Endothelial cell of umbilical vein (primary cell): ENCODE results near the gene RAD50. TPM values are rescaled to one million over a fixed set of nuclear protein-coding genes. Genes with fewer than 3 reads are reported as not detected.

Source experiments
- BruUV-seq: library from RNA; stranded (reverse); fragments of 400-500 nt; replicated peaks from 2 replicates; lab custom pipeline; 2021; lab: Mats Ljungman, UMichigan
- CTCF ChIA-PET: fragments of 300-600, 350-600 bp; sonication (Branson Sonifier 250); formaldehyde crosslinking; loops from one replicate; lab custom pipeline; 2021; ENCODE audit warnings: antibody characterized with exemption, inconsistent platforms; lab: Charles Lee
- POLR2A ChIA-PET: fragments of 300-600, 350-600 bp; sonication (Branson Sonifier 250); formaldehyde crosslinking; loops from one replicate; lab custom pipeline; 2021; ENCODE audit warnings: antibody characterized with exemption, inconsistent platforms; lab: Charles Lee
- DNase-seq: peaks from one replicate; pipeline ENCODE4 v3.0.0-alpha.2; 2011; ENCODE audit warnings: low read depth, low spot score
- FAIRE-seq: peaks from 2 replicates; lab custom pipeline; 2011; peaks lifted over from hg19 to GRCh38; lab: Jason Lieb, UNC
- H2AFZ ChIP-seq: 2 replicates; pipeline ENCODE4 v1.6.0; 2012; ENCODE audit warnings: low read depth, low read length, control low read depth, inconsistent platforms
- H3K27ac ChIP-seq: 2 replicates; pipeline ENCODE4 v1.5.1; 2011; ENCODE audit warnings: low read depth, mild to moderate bottlenecking, control low read depth, low read length, moderate library complexity; ENCODE audit not compliant: insufficient read depth
- H3K27me3 ChIP-seq, 2 experiments: 2 replicates each; pipeline versions ENCODE4 v1.6.0 to v1.6.1; 2011; ENCODE audit warnings: low read length in 2 of 2, mixed read lengths in 1 of 2; ENCODE audit not compliant: control insufficient read depth in 2 of 2, insufficient read depth in 2 of 2
- H3K36me3 ChIP-seq, 2 experiments: 2 replicates in 1 of 2; 3 replicates in 1 of 2; pipeline ENCODE4 v1.5.1; 2011; ENCODE audit warnings: low read length in 2 of 2, mild to moderate bottlenecking in 1 of 2, moderate library complexity in 1 of 2; ENCODE audit not compliant: control insufficient read depth in 2 of 2, insufficient read depth in 2 of 2; ENCODE audit errors: extremely low read depth in 1 of 2
- H3K4me1 ChIP-seq: 3 replicates; pipeline ENCODE4 v1.5.1; 2011; ENCODE audit warnings: mild to moderate bottlenecking, low read length; ENCODE audit not compliant: control insufficient read depth, insufficient read depth; ENCODE audit errors: extremely low read depth
- H3K4me2 ChIP-seq: 2 replicates; pipeline ENCODE4 v1.6.1; 2011; ENCODE audit warnings: low read length, control low read depth, mixed read lengths; ENCODE audit not compliant: insufficient read depth
- H3K4me3 ChIP-seq, 3 experiments: fragments of 200-600 bp in 1 of 3; sonication (generic), shearing (Covaris generic) in 1 of 3; replicated peaks in 1 of 3; 2 replicates each; pipeline ENCODE4 v1.5.1; 2011 to 2016; ENCODE audit warnings: control low read depth in 3 of 3, low read length in 3 of 3, mild to moderate bottlenecking in 2 of 3, inconsistent platforms in 1 of 3, low read depth in 1 of 3, moderate library complexity in 1 of 3; ENCODE audit not compliant: insufficient read depth in 1 of 3
- H3K79me2 ChIP-seq: 2 replicates; pipeline ENCODE4 v1.6.0; 2012; ENCODE audit warnings: low read length, inconsistent platforms; ENCODE audit not compliant: control insufficient read depth, insufficient read depth
- H3K9ac ChIP-seq: replicated peaks from 2 replicates; pipeline ENCODE3; 2011; ENCODE audit warnings: low read length, control low read depth; ENCODE audit not compliant: insufficient read depth; ENCODE audit errors: extremely low read depth
- H3K9me1 ChIP-seq: replicated peaks from 3 replicates; pipeline ENCODE4 v1.6.0; 2011; ENCODE audit warnings: mild to moderate bottlenecking, low read length; ENCODE audit not compliant: control insufficient read depth, insufficient read depth; ENCODE audit errors: extremely low read depth
- H3K9me3 ChIP-seq: replicated peaks from 2 replicates; pipeline ENCODE4 v1.5.1; 2012; ENCODE audit warnings: low read length, inconsistent platforms; ENCODE audit not compliant: control insufficient read depth, insufficient read depth
- H4K20me1 ChIP-seq: replicated peaks from 2 replicates; pipeline ENCODE3; 2011; ENCODE audit warnings: mild to moderate bottlenecking, low read length; ENCODE audit not compliant: control insufficient read depth, insufficient read depth; ENCODE audit errors: extremely low read depth
- CTCF ChIP-seq, 2 donors: IDR thresholded peaks; 1 replicate in 1 of 2; 2 replicates in 1 of 2; pipeline ENCODE4 v1.5.1; 2011; ENCODE audit warnings: low read length in 2 of 2, mild to moderate bottlenecking in 2 of 2, moderate library complexity in 2 of 2, control low read depth in 1 of 2, inconsistent platforms in 1 of 2, low read depth in 1 of 2; ENCODE audit not compliant: insufficient read depth in 1 of 2; ENCODE audit errors: extremely low read depth in 1 of 2
- EZH2 ChIP-seq: IDR thresholded peaks from 2 replicates; pipeline ENCODE4 v1.6.1; 2012; ENCODE audit warnings: borderline replicate concordance, low read depth, mild to moderate bottlenecking, moderate library complexity, low read length, inconsistent platforms; ENCODE audit not compliant: severe bottlenecking
- GATA2 ChIP-seq: IDR thresholded peaks from 2 replicates; pipeline ENCODE4 v1.7.0; 2011; ENCODE audit warnings: low read depth, mild to moderate bottlenecking, moderate library complexity, mixed read lengths, low read length; ENCODE audit not compliant: insufficient read length, insufficient read depth
- JUN ChIP-seq: IDR thresholded peaks from 2 replicates; pipeline ENCODE4 v1.6.1; 2011; ENCODE audit warnings: borderline replicate concordance, low read depth; ENCODE audit not compliant: insufficient read length, insufficient read depth
- MYC ChIP-seq: IDR thresholded peaks from one replicate; pipeline ENCODE4 v1.6.1; 2011; ENCODE audit warnings: mild to moderate bottlenecking, low read depth, low read length
- POLR2A ChIP-seq: IDR thresholded peaks from 2 replicates; pipeline ENCODE4 v1.6.1; 2012; ENCODE audit warnings: low read depth, mild to moderate bottlenecking, control low read depth, low read length
- dilution Hi-C: fragments of 300-500 bp; cut with MboI; formaldehyde crosslinking; loops from one replicate; pipeline ENCODE4 v1.15.0; 2019; ENCODE audit warnings: low sequenced_read_pairs; ENCODE audit not compliant: extremely low pct_ligation_motif_present
- intact Hi-C: fragments of 100-400 bp; cut with micrococcal nuclease; formaldehyde crosslinking; loops from one replicate; pipeline ENCODE4 v1.10.0; 2022
- polyA plus RNA-seq, 4 experiments: library from polyadenylated mRNA; depleted of rRNA in 3 of 4; stranded (reverse) in 3 of 4; unstranded in 1 of 4; fragments of >200 nt; gene quantifications; 2 replicates each; pipeline versions ENCODE4 v1.2.1 to v1.2.3, GENCODE V29; 2011 to 2012; ENCODE audit warnings: missing spikeins in 1 of 4
- total RNA-seq: library from RNA; stranded (reverse); gene quantifications from 2 replicates; pipeline ENCODE4 v1.2.3, GENCODE V29; 2021

Gene RAD50
- total and polyA plus RNA-seq, 2 donors (not counting 3 experiments of a cell fraction or from before 2014, with no cell fraction given), result 6.1 to 20.4 TPM

DNA sequence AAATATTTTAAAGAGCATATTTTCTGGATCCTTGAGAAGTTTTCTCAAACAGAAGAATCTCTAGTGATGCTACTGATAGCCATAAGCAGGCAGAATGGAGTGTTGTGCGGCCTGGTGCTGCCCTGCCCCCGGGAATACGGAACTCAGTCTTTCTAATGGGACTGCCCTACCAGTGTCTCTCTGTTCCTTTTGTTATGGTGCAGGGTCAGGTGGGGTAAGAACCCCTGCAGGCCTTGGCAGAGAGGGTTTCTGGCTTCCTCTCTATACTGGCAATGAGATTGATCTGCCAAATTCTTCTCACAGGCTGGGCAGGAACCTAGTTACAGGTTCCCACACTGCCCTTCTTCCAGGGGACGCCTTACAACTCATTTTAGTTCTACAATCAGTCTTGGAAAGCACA, 16.0 kb upstream of the RAD50 start:
- intact Hi-C loops, result no loop called here
- CTCF ChIA-PET, result no interaction called here
- Histone ChIP-seq H3K36me3 (no peaks in the 10 kb centered on the region), H3K27me3 (peaks cover 11 to 15% of the 10 kb centered on the region in 2 experiments), H3K79me2 (no peaks in the 10 kb centered on the region), H3K4me1 (no peaks in the 10 kb centered on the region), H3K9me1 (no peaks in the 10 kb centered on the region), H2AFZ (no peak overlapping the region), H3K27ac (no peak overlapping the region), H3K4me2 (no peak overlapping the region), H3K4me3 (no peak overlapping the region), H3K9me3 (no peaks in the 10 kb centered on the region), H4K20me1 (no peaks in the 10 kb centered on the region), H3K9ac (no peak overlapping the region)
- TF ChIP-seq GATA2 (no peak), EZH2 (no peak), JUN (no peak), CTCF (IDR thresholded peaks at IDR 0.05; ENCODE audit: extremely low read depth in 1 of 2, insufficient read depth in 1 of 2, low read depth in 1 of 2, low read length in 2 of 2) (no peak), POLR2A (no peak)
- dilution Hi-C loops, result no loop called here
- FAIRE-seq (no peak), DNase-seq (no peak)
- POLR2A ChIA-PET, result no interaction called here
- no TSS peak for BruUV-seq

- H3K4me1 ChIP-seq, result no peaks in the 10 kb centered on the region
- TF ChIP-seq MYC (no peak), JUN (no peak), CTCF (IDR thresholded peaks at IDR 0.05; ENCODE audit: extremely low read depth in 1 of 2, insufficient read depth in 1 of 2, low read depth in 1 of 2, low read length in 2 of 2) (no peak)
- no peaks in the 10 kb centered on the region for H3K9me3 ChIP-seq
- ChIA-PET POLR2A (no interaction called here), CTCF (no interaction called here)
- no peak within 1 kb of the TSS for H3K4me3 ChIP-seq
- FAIRE-seq (no peak), DNase-seq (no peak)
- intact Hi-C loops, result no loop called here
- dilution Hi-C loops, result no loop called here
- H3K4me2 ChIP-seq, result no peak within 1 kb of the TSS
- no peaks in the 10 kb centered on the region for H4K20me1 ChIP-seq
- H3K27ac ChIP-seq, result no peak within 1 kb of the TSS
- H3K79me2 ChIP-seq, result no peaks in the 10 kb centered on the region
- BruUV-seq, result no TSS peak
- H3K27me3 ChIP-seq, result peaks cover 0 to 7% of the 10 kb centered on the region in 2 experiments
- H3K36me3 ChIP-seq, result no peaks in the 10 kb centered on the region
- no peak within 1 kb of the TSS for H2AFZ ChIP-seq
- H3K9me1 ChIP-seq, result no peaks in the 10 kb centered on the region
- no peak within 1 kb of the TSS for H3K9ac ChIP-seq
These were observed 13.1 kb upstream of the RAD50 start, which contains the start of gene IL5 for GRCh38 chr5:132543472-132544201. Gene IL5, minus strand, starts transcription at chr5:132543522. Its CDS starts 44 bp downstream, at chr5:132543478.
